Fibroblast of villous mesenchyme (primary cell): ENCODE results near the gene TSSK2. TPM values are rescaled to one million over a fixed set of nuclear protein-coding genes. Genes with fewer than 3 reads are reported as not detected.

Source experiments
- DNase-seq: peaks from one replicate; pipeline ENCODE4 v3.0.0-alpha.2; 2010; ENCODE audit warnings: low read depth
- H3K4me3 ChIP-seq: 2 replicates; pipeline ENCODE4 v1.5.1; 2011; ENCODE audit warnings: low read depth, mild to moderate bottlenecking, low read length
- total RNA-seq: library from RNA; depleted of rRNA; stranded (reverse); fragments of >200 nt; gene quantifications from 2 replicates; pipeline ENCODE4 v1.2.3, GENCODE V29; 2012
- TF ChIP-seq, protein P1 (sequence below): IDR thresholded peaks from 2 replicates; pipeline ENCODE4 v1.5.1; 2012; ENCODE audit warnings: low read depth, mild to moderate bottlenecking, low read length; ENCODE audit not compliant: insufficient read depth

The TSSK2 gene
- total RNA-seq, 1 donor = not detected

DNA sequence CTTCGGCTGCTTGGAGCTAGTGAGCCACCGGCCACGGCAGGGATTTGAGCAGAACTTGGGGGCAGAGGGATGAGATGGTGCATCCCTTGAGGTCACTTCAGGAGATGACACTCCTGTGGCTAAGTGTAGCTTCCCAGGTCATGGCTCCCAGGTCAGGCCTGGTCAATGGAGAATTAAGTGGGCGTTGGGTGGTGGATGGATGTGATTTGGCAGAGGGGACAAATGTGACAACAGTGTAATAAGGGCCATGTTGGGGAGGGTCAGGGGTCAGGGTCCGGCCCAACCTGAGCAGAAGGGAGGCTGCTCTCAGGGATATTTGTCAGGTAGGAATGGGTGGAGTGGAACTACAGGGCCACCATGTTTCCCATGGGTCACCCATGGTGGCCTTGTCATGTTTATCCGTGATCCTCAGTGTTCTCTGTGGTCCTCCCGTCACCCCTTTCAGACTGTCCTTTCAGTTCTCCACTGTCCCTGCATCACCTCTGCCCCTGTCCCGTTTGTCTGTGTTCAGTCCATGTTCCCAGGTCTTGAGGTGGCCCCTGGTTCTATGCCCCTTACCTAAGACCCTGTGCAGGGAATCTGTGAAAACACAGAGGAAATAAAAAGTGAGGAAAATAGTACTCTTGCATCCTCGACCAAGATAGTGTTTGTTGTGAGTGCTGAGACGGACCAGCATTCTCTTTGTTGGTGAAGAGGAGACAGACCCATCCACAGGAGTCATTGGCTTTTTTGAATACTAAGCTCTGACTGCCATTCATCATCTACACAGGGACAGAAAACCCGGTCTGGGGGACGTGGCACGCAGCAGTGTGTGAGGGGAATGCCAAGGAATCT, 41.3 kb downstream of the TSSK2 start:
- DNase-seq = no peak
- TF ChIP-seq, protein P1, sequence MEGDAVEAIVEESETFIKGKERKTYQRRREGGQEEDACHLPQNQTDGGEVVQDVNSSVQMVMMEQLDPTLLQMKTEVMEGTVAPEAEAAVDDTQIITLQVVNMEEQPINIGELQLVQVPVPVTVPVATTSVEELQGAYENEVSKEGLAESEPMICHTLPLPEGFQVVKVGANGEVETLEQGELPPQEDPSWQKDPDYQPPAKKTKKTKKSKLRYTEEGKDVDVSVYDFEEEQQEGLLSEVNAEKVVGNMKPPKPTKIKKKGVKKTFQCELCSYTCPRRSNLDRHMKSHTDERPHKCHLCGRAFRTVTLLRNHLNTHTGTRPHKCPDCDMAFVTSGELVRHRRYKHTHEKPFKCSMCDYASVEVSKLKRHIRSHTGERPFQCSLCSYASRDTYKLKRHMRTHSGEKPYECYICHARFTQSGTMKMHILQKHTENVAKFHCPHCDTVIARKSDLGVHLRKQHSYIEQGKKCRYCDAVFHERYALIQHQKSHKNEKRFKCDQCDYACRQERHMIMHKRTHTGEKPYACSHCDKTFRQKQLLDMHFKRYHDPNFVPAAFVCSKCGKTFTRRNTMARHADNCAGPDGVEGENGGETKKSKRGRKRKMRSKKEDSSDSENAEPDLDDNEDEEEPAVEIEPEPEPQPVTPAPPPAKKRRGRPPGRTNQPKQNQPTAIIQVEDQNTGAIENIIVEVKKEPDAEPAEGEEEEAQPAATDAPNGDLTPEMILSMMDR = no peak

DNA sequence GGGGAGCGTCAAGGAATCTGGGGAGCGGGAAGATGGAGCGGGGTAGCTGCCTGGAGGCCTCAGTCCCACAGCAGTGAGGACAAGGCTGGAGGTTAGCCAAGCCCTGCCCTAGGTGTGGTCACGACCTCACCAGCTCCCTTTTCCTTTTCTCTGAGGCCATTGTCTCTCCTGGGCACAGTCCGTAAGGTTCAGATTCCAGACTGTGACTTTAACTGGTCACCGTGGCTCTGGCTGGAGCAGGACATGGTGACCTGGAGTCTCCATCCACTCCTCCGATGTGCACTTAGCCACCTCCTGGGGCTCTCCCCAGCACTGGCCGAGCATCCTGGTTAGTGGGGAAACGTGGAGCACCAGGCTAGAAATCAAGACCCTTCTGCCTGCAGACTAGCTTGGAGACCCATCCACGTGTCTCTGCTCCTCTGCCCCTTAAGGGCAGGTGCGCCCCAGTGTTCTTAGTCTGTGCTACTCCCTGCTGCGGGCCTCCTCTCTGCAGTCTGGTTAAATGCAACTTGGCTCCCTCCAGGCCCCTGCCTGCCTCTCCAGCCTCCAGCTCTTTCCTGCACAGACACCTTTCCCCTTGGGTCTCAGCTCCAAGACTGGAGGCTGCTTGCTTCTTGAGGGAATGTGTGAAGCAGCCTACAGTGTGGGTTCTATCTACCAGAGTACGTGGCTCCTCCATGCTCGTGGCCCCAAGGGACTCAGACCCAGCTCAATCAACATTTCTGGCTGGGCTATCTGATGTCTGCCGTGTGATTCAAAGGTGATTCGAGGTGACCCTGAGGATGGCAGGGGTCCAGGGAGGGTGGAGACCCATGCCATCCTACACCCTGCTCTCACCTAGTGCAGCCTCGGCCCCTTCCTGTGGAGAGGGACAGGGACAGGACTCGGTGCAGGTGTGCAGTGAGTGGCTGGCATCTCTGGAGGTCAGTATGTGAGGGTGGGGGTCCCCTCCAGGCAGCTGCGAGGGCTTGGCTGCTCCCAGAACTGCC, 42.2 kb downstream of the TSSK2 start:
- no peak for DNase-seq
- H3K4me3 ChIP-seq = peak overlapping the region; percentile 86
- TF ChIP-seq, protein P1 = no peak

More for the DNA sequence above, 41.3 kb downstream of the TSSK2 start:
- H3K4me3 ChIP-seq = peak overlapping the region; percentile 86

DNA sequence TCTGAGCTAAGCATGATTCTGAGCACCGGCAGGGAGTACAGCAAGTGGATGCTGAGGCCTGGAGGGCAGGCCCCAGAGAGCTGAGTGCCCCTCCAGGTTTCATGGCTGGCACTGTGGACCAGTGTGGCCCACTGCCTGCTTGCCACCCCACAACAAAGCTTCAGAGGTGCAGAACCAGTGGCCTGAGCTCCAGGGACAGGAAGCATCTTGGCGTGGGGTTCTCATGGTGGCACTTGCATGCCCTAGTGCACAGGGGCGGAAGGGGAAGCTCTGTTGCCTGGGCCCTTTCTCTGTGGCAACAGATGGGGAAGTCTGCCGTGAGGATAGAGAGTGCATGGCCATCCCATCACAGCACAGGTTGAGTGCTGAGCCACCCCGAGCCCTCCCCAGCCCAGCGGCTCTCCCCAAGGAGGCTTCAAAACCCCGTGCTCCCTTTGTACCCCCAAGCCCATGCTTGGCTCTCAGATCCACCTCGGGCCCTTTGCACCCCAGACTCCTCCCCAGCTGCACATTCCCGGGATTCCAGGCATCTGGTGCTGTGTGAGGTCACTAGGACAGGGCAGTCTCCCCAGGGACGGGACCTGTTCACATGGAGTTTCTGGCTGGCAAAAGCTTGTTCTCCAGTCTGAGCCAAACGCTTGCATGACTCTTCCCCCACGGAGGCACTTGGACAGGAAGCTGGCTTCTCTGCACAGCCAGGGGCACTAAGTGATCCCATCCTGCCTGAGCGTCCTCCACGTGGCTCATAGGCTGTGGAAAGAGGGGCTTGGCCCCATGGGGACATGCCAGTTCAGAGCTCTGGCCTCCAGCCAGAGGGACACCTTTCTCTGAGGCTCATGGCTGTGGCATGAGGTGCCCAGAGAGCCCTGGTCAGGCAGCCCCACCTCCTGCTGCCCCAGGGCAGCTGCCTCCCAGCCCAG, 43.3 kb downstream of the TSSK2 start:
- H3K4me3 ChIP-seq = no peak overlapping the region
- TF ChIP-seq, protein P1 = no peak
- peak; percentile 53 for DNase-seq

DNA sequence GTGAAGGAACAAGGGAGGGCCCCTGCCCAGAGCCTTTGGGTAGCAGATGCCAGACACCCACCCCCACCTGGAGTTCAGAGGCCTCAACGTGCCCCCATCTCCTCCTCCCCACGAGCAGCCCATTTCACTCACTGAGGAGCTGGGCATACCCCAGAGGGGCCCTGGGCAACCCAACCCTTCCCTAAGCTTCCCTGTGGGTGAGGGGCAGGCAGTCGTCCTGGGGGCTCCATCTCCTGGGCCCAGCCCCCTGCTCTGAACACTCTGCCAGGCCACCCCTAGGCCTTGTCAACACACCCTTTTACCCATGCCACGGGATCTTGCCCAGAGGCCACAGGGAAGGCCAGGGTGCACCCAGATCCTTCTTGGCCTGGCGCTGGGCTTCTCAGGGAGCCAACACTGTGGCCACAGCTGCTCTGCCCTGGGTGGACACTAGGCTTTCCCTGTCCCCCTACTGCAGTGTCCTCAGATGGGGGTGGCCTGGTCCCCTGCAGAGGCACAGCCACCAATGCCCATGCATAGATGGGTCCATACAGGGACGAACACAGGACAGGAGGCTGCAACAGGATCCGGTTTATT, 44.0 kb downstream of the TSSK2 start:
- DNase-seq = no peak
- TF ChIP-seq, protein P1 = no peak
- no peak overlapping the region for H3K4me3 ChIP-seq

DNA sequence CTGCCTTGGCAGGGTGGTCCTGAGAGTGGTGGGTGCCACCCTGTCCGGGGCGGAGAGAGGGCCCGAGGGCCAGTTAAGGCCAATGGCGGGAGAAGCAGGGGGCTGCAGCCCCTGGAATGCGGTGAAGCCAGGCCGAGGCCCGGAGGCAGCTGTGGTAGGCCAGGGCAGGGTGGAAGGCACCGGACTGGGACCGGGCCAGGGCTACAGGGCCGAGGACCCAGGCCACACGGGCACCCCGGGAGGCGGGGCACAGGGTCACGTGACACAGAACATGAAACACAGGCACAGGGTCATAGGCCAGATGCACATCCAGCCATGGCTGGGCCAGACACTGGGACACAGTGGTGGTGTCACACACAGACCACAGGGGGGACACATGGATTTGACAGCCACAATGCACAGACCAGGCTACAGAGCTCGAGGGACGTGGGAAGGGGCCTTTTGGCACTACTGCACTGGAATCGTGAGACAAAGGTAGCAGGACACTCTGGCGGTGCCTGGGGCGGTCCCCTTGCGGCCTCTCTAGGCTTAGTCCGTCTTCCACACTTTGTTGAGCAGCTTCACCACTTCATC, 44.6 kb downstream of the TSSK2 start:
- DNase-seq = no peak
- TF ChIP-seq, protein P1 = no peak
- no peak overlapping the region for H3K4me3 ChIP-seq

DNA sequence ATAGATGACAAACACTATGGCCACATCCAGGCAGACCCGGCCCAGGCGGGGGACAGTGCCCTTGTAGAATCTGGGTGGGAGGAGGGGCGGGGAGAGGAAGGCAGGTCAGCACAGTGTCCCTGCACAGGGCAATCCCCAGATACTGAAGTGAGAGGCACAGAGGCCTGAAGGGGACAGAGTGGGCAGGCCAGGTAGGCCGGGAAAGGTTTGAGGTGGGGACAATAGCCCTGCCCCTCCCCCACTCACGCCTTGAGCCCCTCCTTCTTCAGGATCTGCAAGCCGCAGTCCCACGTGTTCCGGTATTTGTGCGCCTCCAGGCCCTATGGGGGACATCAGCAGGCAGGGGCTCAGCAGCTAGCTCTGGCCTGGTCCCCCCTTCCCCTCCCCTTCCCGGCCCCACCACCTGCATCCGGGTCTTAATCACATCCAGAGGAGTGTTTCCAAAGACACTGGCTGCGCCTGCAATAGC, 45.1 kb downstream of the TSSK2 start:
- TF ChIP-seq, protein P1 = no peak
- DNase-seq = no peak
- no peak overlapping the region for H3K4me3 ChIP-seq
